HEK293T (cell line): ENCODE measurements around the gene CCDC88B.
"Not testable (repeated sequence)": the region's sequence is repeated elsewhere in the genome, so short reads cannot be mapped to it uniquely, and the experiment has no call there.

ENCODE experiments used
- ARNT ChIP-seq: fragments of 450-650 bp; IDR thresholded peaks from 2 replicates; pipeline ENCODE4 v1.6.1; 2017; ENCODE audit warnings: mild to moderate bottlenecking
- FOXA1 ChIP-seq: fragments of 450-650 bp; IDR thresholded peaks from 2 replicates; pipeline ENCODE4 v1.6.1; 2016; ENCODE audit warnings: mild to moderate bottlenecking
- FOXK2 ChIP-seq: fragments of 450-650 bp; IDR thresholded peaks from 2 replicates; pipeline ENCODE4 v1.6.1; 2016; ENCODE audit warnings: mild to moderate bottlenecking
- FOXM1 ChIP-seq: fragments of 450-650 bp; IDR thresholded peaks from 2 replicates; pipeline ENCODE4 v1.6.1; 2017; ENCODE audit warnings: mild to moderate bottlenecking, borderline replicate concordance
- HDGF ChIP-seq: fragments of 450-650 bp; IDR thresholded peaks from 2 replicates; pipeline ENCODE4 v1.6.1; 2017; ENCODE audit warnings: antibody characterized with exemption, borderline replicate concordance
- LEF1 ChIP-seq: fragments of 450-650 bp; IDR thresholded peaks from 2 replicates; pipeline ENCODE4 v1.6.1; 2017; ENCODE audit warnings: mild to moderate bottlenecking, borderline replicate concordance
- PKNOX1 ChIP-seq: fragments of 450-650 bp; IDR thresholded peaks from 2 replicates; pipeline ENCODE4 v1.6.1; 2016
- SP1 ChIP-seq: fragments of 450-650 bp; IDR thresholded peaks from 2 replicates; pipeline ENCODE4 v1.6.1; 2017
- SUZ12 ChIP-seq: fragments of 450-650 bp; IDR thresholded peaks from 2 replicates; pipeline ENCODE4 v1.6.1; 2016; ENCODE audit warnings: mild to moderate bottlenecking
- ZNF384 ChIP-seq: fragments of 450-650 bp; IDR thresholded peaks from 2 replicates; pipeline ENCODE4 v1.6.1; 2016

DNA sequence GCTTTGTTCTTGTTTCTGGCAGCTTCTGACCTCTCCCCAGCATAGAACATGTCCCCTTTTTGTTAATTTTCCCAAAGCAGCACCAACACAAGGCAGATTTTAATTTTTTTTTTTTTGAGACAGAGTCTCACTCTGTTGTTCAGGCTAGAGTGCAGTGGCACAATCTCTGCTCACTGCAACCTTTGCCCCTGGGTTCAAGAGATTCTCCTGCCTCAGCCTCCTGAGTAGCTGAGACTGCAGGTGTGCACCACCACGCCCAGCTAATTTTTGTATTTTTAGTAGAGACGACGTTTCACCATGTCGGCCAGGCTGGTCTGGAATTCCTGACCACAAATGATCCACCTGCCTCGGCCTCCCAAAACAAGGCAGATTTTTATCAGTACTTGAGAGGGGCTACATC lies 32.2 kb upstream of the CCDC88B start:
- TF ChIP-seq HDGF, SUZ12, FOXK2, ZNF384, FOXA1, SP1, FOXM1, PKNOX1, LEF1, ARNT: not testable (repeated sequence)
